ENCODE measurements around the gene CD48. TPM values are rescaled to one million over a fixed set of nuclear protein-coding genes. Genes with fewer than 3 reads are reported as not detected.

Gene CD48
- total and polyA plus RNA-seq, 2 experiments from 2014 or later = 0.30 TPM; not detected in 1

DNA sequence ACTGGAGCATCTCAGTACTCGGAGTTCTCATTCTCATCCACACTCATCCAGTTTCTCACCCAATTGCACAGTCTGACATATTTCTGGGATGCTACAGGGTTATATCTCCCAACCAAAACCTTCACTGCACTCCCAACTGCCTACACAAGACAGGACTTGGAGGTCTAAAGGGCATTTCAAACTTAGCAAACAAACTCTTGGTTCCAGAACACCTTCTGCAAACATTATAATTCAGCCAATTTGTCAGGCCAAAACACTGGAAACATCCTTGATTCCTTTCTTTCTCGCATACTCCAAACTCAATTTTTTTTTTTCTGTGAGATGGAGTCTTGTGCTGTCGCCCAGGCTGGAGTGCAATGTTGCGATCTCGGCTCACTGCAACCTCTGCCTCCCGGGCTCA is 72.7 kb downstream of the CD48 start:
- TF ChIP-seq EZH2phosphoT487 (IDR thresholded peaks at IDR 0.05; ENCODE audit: low read depth, severe bottlenecking, unreplicated experiment) (no peak), CTCF (IDR thresholded peaks at IDR 0.05; ENCODE audit: poor library complexity) (no peak), EZH2 (IDR thresholded peaks at IDR 0.05; ENCODE audit: borderline replicate concordance) (no peak)
- Histone ChIP-seq H3K9me3 (ENCODE audit: low read depth) (no peaks in the 10 kb centered on the region), H3K36me3 (replicated peaks; ENCODE audit: insufficient read depth, low read depth) (no peaks in the 10 kb centered on the region), H3K79me2 (no peaks in the 10 kb centered on the region), H3K4me2 (peak overlapping the region; percentile 16), H3K4me3 (no peak overlapping the region), H2AFZ (no peak overlapping the region), H3K4me1 (ENCODE audit: insufficient read depth) (peaks cover 24% of the 10 kb centered on the region), H3K27me3 (no peaks in the 10 kb centered on the region), H4K20me1 (ENCODE audit: insufficient read depth, poor library complexity, severe bottlenecking) (no peaks in the 10 kb centered on the region), H3K9me2 (replicated peaks; ENCODE audit: insufficient read depth) (no peaks in the 10 kb centered on the region), H3K27ac (peak overlapping the region; percentile 30)
- DNase-seq (ENCODE audit: low spot score) = no peak
- 92% methylated on average over 6 of the region's 6 CpGs for WGBS (ENCODE audit: low lambda C conversion rate, missing lambda C conversion rate)

- no peaks in the 10 kb centered on the region for H3K27me3 ChIP-seq
- peaks cover 24% of the 10 kb centered on the region for H3K4me1 ChIP-seq (ENCODE audit: insufficient read depth)
- no peak for TF ChIP-seq CTCF (IDR thresholded peaks at IDR 0.05; ENCODE audit: poor library complexity)
- TF ChIP-seq EZH2phosphoT487 (IDR thresholded peaks at IDR 0.05; ENCODE audit: low read depth, severe bottlenecking, unreplicated experiment) = no peak
- no peak for TF ChIP-seq EZH2 (IDR thresholded peaks at IDR 0.05; ENCODE audit: borderline replicate concordance)
- peak overlapping the region; percentile 16 for H3K4me2 ChIP-seq
- H3K4me3 ChIP-seq = no peak overlapping the region
- H4K20me1 ChIP-seq (ENCODE audit: insufficient read depth, poor library complexity, severe bottlenecking) = no peaks in the 10 kb centered on the region
- no peak overlapping the region for H2AFZ ChIP-seq
- no peak for DNase-seq (ENCODE audit: low spot score)
- WGBS (ENCODE audit: low lambda C conversion rate, missing lambda C conversion rate) = 85% methylated on average over 3 of the region's 3 CpGs
- no peaks in the 10 kb centered on the region for H3K79me2 ChIP-seq
- no peaks in the 10 kb centered on the region for H3K9me3 ChIP-seq (ENCODE audit: low read depth)
- no peaks in the 10 kb centered on the region for H3K36me3 ChIP-seq (replicated peaks; ENCODE audit: insufficient read depth, low read depth)
- H3K27ac ChIP-seq = peak overlapping the region; percentile 58
- no peaks in the 10 kb centered on the region for H3K9me2 ChIP-seq (replicated peaks; ENCODE audit: insufficient read depth)
Measured at GRCh38 chr1:160638540-160638857, 73.1 kb downstream of the CD48 start.

DNA sequence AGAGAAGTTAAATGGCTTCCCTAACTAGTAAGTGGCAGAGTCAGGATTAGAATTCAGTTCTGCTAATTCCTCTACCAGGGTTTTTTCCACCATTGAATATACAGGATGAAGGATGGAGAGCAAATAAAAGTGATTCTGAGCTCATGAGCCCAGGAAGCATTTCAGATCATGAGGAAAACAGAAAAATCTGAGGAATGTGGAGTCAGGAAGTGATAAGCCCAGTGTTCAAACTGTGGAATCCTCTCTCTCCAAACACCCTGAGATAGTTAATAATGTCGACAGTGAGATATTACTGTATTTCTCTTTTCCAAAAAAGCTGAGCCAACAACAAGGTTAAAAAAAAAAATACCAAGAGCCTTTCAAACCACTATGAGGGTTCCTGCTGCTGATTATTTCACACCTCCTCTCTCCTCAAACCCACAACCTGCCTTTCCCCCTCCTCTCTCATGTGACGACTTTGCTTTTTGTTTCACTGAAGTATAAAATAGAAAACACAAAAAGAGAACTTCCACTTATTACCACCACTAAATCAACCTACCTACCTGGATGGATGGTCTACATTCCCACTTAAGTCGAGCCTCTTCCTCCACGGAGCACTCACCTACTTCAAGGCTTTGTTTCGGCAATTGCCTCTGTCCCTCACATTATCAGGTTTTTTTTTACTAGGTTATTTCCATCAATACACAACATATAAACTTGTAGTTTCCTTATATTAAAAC is 73.6 kb downstream of the CD48 start:
- H3K9me3 ChIP-seq (ENCODE audit: low read depth) = no peaks in the 10 kb centered on the region
- no peaks in the 10 kb centered on the region for H3K27me3 ChIP-seq
- peak overlapping the region; percentile 58 for H3K27ac ChIP-seq
- H3K4me2 ChIP-seq = no peak overlapping the region
- no peaks in the 10 kb centered on the region for H4K20me1 ChIP-seq (ENCODE audit: insufficient read depth, poor library complexity, severe bottlenecking)
- no peak overlapping the region for H2AFZ ChIP-seq
- no peaks in the 10 kb centered on the region for H3K36me3 ChIP-seq (replicated peaks; ENCODE audit: insufficient read depth, low read depth)
- DNase-seq (ENCODE audit: low spot score) = no peak
- H3K9me2 ChIP-seq (replicated peaks; ENCODE audit: insufficient read depth) = no peaks in the 10 kb centered on the region
- no peaks in the 10 kb centered on the region for H3K79me2 ChIP-seq
- H3K4me3 ChIP-seq = no peak overlapping the region
- TF ChIP-seq CTCF (IDR thresholded peaks at IDR 0.05; ENCODE audit: poor library complexity) (no peak), EZH2phosphoT487 (IDR thresholded peaks at IDR 0.05; ENCODE audit: low read depth, severe bottlenecking, unreplicated experiment) (no peak), EZH2 (IDR thresholded peaks at IDR 0.05; ENCODE audit: borderline replicate concordance) (no peak)
- peaks cover 21% of the 10 kb centered on the region for H3K4me1 ChIP-seq (ENCODE audit: insufficient read depth)
- 70% methylated on average over 5 of the region's 5 CpGs for WGBS (ENCODE audit: low lambda C conversion rate, missing lambda C conversion rate)
